HepG2 (cell line): ENCODE results near the gene ATP8B4.

ENCODE experiments used
- POLR2AphosphoS5 ChIP-seq: IDR thresholded peaks from 2 replicates; pipeline ENCODE4 v1.6.1; 2012; ENCODE audit warnings: low read depth, low read length
- TCF12 ChIP-seq, 2 experiments: fragments of 450-650 bp in 1 of 2; sonication (generic) in 1 of 2; formaldehyde crosslinking in 1 of 2; IDR thresholded peaks; 2 replicates each; pipeline versions ENCODE4 v1.6.1 to v1.8.0; 2017 to 2022; ENCODE audit warnings: antibody characterized with exemption in 1 of 2, mild to moderate bottlenecking in 1 of 2, missing genetic modification reagents in 1 of 2, moderate library complexity in 1 of 2
- XBP1 ChIP-seq: sonication (generic); formaldehyde crosslinking; IDR thresholded peaks from 2 replicates; pipeline ENCODE4 v1.5.0; 2020; ENCODE audit warnings: missing genetic modification reagents

GRCh38 chr15:49855917-49856637 lies 263.0 kb downstream of the ATP8B4 start:
- TF ChIP-seq TCF12 (IDR thresholded peaks at IDR 0.05) = no peak
- no peak for TF ChIP-seq TCF12 (CRISPR knock-in tag; IDR thresholded peaks at IDR 0.05)
- TF ChIP-seq POLR2AphosphoS5 = no peak
- TF ChIP-seq XBP1 (CRISPR knock-in tag) = no peak
